Measurements from ENCODE around the gene MYH11.
"Not testable (repeated sequence)": the region's sequence is repeated elsewhere in the genome, so short reads cannot be mapped to it uniquely, and the experiment has no call there.

The MYH11 gene

GRCh38 chr16:15807603-15808009 is 49.2 kb downstream of the MYH11 start:
- DNase-seq = no peak

GRCh38 chr16:15803618-15804017 is 53.2 kb downstream of the MYH11 start:
- DNase-seq = no peak

- no peak for DNase-seq
Observed at GRCh38 chr16:15799851-15800495, 56.9 kb downstream of the MYH11 start.

GRCh38 chr16:15798671-15799070 is 58.2 kb downstream of the MYH11 start:
- DNase-seq = no peak

GRCh38 chr16:15796885-15797284 is 59.9 kb downstream of the MYH11 start:
- no peak for DNase-seq

GRCh38 chr16:15795615-15796014 is 61.2 kb downstream of the MYH11 start:
- no peak for DNase-seq

- no peak for DNase-seq
Observed at GRCh38 chr16:15792563-15792971, 64.3 kb downstream of the MYH11 start.

- DNase-seq = no peak
Observed at GRCh38 chr16:15790458-15790857, 66.4 kb downstream of the MYH11 start.

GRCh38 chr16:15789816-15790215 is 67.0 kb downstream of the MYH11 start:
- not testable (repeated sequence) for DNase-seq

- no peak for DNase-seq
Observed at GRCh38 chr16:15788846-15789239, 68.0 kb downstream of the MYH11 start.

- no peak for DNase-seq
Observed at GRCh38 chr16:15786501-15786900, 70.3 kb downstream of the MYH11 start.

GRCh38 chr16:15785386-15786059 is 71.3 kb downstream of the MYH11 start:
- no peak for DNase-seq

GRCh38 chr16:15783985-15784384 is 72.8 kb downstream of the MYH11 start:
- no peak for DNase-seq

GRCh38 chr16:15782573-15783365 is 74.1 kb downstream of the MYH11 start:
- DNase-seq = no peak

- DNase-seq = no peak
Observed at GRCh38 chr16:15781650-15782049, 75.2 kb downstream of the MYH11 start.

- DNase-seq = no peak
Observed at GRCh38 chr16:15780805-15781204, 76.0 kb downstream of the MYH11 start.

- DNase-seq = no peak
Observed at GRCh38 chr16:15779664-15780351, 77.0 kb downstream of the MYH11 start.

- no peak for DNase-seq
Observed at GRCh38 chr16:15778999-15779614, 77.7 kb downstream of the MYH11 start.

- no peak for DNase-seq
Observed at GRCh38 chr16:15778204-15778743, 78.6 kb downstream of the MYH11 start.

GRCh38 chr16:15777533-15778203 is 79.2 kb downstream of the MYH11 start:
- peak; percentile 22 for DNase-seq

GRCh38 chr16:15776572-15776971 is 80.3 kb downstream of the MYH11 start:
- no peak for DNase-seq

Data from NCI-H1105 treated with DMSO at 0.1 percent for 48 hours (cell line).